ENCODE data around the gene MINDY2. TPM values are rescaled to one million over a fixed set of nuclear protein-coding genes. Genes with fewer than 3 reads are reported as not detected.

Gene MINDY2
- total and polyA plus RNA-seq, 4 donors = 1.5 to 7.0 (median 5.1) TPM

DNA sequence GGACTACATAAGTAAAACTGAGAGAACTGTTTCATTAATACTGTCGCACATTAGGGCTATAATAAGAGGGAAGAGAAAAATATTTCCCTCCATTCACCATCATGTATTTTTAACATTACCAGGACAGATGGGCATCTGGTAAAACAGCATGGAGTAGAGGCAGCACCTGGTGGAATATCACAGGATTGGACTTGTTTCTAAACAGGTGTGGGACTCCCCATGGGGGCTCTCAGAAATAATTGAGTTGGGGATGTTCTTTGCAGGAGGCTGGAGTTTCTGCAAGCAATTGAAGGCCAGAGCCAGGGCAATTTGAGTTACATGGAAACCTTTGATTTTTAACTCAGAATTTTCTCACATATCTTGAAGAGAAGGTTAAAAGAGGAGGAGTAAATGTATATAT lies 8.4 kb upstream of the MINDY2 start (continued):
- TF ChIP-seq, protein P1, sequence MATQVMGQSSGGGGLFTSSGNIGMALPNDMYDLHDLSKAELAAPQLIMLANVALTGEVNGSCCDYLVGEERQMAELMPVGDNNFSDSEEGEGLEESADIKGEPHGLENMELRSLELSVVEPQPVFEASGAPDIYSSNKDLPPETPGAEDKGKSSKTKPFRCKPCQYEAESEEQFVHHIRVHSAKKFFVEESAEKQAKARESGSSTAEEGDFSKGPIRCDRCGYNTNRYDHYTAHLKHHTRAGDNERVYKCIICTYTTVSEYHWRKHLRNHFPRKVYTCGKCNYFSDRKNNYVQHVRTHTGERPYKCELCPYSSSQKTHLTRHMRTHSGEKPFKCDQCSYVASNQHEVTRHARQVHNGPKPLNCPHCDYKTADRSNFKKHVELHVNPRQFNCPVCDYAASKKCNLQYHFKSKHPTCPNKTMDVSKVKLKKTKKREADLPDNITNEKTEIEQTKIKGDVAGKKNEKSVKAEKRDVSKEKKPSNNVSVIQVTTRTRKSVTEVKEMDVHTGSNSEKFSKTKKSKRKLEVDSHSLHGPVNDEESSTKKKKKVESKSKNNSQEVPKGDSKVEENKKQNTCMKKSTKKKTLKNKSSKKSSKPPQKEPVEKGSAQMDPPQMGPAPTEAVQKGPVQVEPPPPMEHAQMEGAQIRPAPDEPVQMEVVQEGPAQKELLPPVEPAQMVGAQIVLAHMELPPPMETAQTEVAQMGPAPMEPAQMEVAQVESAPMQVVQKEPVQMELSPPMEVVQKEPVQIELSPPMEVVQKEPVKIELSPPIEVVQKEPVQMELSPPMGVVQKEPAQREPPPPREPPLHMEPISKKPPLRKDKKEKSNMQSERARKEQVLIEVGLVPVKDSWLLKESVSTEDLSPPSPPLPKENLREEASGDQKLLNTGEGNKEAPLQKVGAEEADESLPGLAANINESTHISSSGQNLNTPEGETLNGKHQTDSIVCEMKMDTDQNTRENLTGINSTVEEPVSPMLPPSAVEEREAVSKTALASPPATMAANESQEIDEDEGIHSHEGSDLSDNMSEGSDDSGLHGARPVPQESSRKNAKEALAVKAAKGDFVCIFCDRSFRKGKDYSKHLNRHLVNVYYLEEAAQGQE (IDR thresholded peaks at IDR 0.05) = no peak
- no peak for TF ChIP-seq HNF4G (IDR thresholded peaks at IDR 0.05)

DNA sequence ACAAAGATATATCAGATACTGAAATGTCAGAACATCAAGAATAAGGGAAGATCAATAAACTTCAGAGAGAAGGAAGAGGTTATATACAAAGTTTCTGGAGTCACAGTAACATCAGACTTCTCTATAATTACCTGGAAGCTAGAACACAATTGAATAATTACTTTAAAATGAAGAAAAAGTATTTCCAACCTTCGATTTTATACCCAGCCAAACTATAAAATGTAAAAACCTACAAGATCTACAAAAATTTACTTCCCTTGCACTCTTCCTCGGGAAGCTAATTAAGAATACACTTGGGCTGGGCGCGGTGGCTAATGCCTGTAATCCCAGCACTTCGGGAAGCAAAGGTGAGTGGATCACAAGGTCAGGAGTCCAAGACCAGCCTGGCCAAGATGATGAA lies 6.6 kb upstream of the MINDY2 start:
- DNase-seq (ENCODE audit: low spot score) = no peak
- Histone ChIP-seq H3K4me3 (ENCODE audit: low read depth in 1 of 3, low read length in 3 of 3) (no peak overlapping the region), H3K4me1 (ENCODE audit: control insufficient read depth in 4 of 4, insufficient read depth in 4 of 4, low read length in 3 of 4) (no peaks in the 10 kb centered on the region), H3K27me3 (ENCODE audit: control insufficient read depth in 4 of 4, insufficient read depth in 4 of 4, low read length in 3 of 4) (no peaks in the 10 kb centered on the region), H3K27ac (ENCODE audit: low read depth in 1 of 2, low read length in 2 of 2) (no peak overlapping the region), H3K9ac (ENCODE audit: low read depth in 1 of 2, low read length in 2 of 2) (no peak overlapping the region), H3K36me3 (ENCODE audit: control insufficient read depth in 4 of 4, insufficient read depth in 3 of 4, low read depth in 1 of 4, low read length in 3 of 4) (no peaks in the 10 kb centered on the region), H3K9me3 (ENCODE audit: control insufficient read depth in 4 of 4, low read length in 3 of 4) (peaks cover 0 to 2% (median 0%) of the 10 kb centered on the region in 4 donors)
- 92% methylated on average over 5 of the region's 5 CpGs for WGBS
- TF ChIP-seq RAD21 (IDR thresholded peaks at IDR 0.05) (no peak), HNF4G (IDR thresholded peaks at IDR 0.05) (no peak), FOXA1 (IDR thresholded peaks at IDR 0.05) (no peak)

DNA sequence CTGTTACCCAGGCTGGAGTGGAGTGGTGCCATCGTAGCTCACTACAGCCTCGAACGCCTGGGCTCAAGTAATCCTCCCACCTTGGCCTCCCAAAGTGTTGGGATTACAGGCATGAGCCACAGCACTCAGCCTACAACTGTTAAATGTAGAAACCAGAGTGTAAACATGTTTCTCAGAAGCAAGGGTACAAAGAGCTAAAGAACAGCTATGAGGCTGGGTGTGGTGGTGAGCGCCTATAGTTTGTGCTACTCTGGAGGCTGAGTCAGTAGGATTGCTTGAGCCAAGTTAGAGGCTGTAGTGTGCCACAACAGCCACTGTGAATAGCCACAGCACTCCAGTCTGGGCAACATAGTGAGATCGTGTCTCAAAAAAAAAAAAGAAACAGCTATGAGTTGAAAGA lies 4.8 kb upstream of the MINDY2 start:
- Histone ChIP-seq H3K4me3 (ENCODE audit: low read depth in 1 of 3, low read length in 3 of 3) (no peak overlapping the region), H3K27me3 (ENCODE audit: control insufficient read depth in 4 of 4, insufficient read depth in 4 of 4, low read length in 3 of 4) (no peaks in the 10 kb centered on the region), H3K9me3 (ENCODE audit: control insufficient read depth in 4 of 4, low read length in 3 of 4) (peaks cover 0 to 2% (median 0%) of the 10 kb centered on the region in 4 donors), H3K27ac (ENCODE audit: low read depth in 1 of 2, low read length in 2 of 2) (no peak overlapping the region), H3K36me3 (ENCODE audit: control insufficient read depth in 4 of 4, insufficient read depth in 3 of 4, low read depth in 1 of 4, low read length in 3 of 4) (no peaks in the 10 kb centered on the region), H3K4me1 (ENCODE audit: control insufficient read depth in 4 of 4, insufficient read depth in 4 of 4, low read length in 3 of 4) (peaks cover 0 to 8% (median 7%) of the 10 kb centered on the region in 4 donors), H3K9ac (ENCODE audit: low read depth in 1 of 2, low read length in 2 of 2) (no peak overlapping the region)
- TF ChIP-seq, protein P1 (IDR thresholded peaks at IDR 0.05) = no peak
- TF ChIP-seq, protein P2, sequence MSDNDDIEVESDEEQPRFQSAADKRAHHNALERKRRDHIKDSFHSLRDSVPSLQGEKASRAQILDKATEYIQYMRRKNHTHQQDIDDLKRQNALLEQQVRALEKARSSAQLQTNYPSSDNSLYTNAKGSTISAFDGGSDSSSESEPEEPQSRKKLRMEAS (IDR thresholded peaks at IDR 0.05) = no peak
- TF ChIP-seq FOXA2 (IDR thresholded peaks at IDR 0.05) (no peak), YY1 (IDR thresholded peaks at IDR 0.05) (no peak), NR2F2 (IDR thresholded peaks at IDR 0.05) (no peak), GABPA (IDR thresholded peaks at IDR 0.05 in 1 of 2, conservative IDR thresholded peaks at IDR 0.05 in 1 of 2) (no peak), RXRA (IDR thresholded peaks at IDR 0.05) (no peak), TAF1 (conservative IDR thresholded peaks at IDR 0.05) (no peak), EGR1 (IDR thresholded peaks at IDR 0.05; ENCODE audit: low read depth in 2 of 2) (no peak), FOXA1 (IDR thresholded peaks at IDR 0.05) (no peak), JUND (IDR thresholded peaks at IDR 0.05) (no peak), HNF4G (IDR thresholded peaks at IDR 0.05) (no peak), SP1 (IDR thresholded peaks at IDR 0.05) (no peak), HNF4A (conservative IDR thresholded peaks at IDR 0.05) (no peak), RAD21 (IDR thresholded peaks at IDR 0.05) (no peak)
- TF ChIP-seq, protein P3, sequence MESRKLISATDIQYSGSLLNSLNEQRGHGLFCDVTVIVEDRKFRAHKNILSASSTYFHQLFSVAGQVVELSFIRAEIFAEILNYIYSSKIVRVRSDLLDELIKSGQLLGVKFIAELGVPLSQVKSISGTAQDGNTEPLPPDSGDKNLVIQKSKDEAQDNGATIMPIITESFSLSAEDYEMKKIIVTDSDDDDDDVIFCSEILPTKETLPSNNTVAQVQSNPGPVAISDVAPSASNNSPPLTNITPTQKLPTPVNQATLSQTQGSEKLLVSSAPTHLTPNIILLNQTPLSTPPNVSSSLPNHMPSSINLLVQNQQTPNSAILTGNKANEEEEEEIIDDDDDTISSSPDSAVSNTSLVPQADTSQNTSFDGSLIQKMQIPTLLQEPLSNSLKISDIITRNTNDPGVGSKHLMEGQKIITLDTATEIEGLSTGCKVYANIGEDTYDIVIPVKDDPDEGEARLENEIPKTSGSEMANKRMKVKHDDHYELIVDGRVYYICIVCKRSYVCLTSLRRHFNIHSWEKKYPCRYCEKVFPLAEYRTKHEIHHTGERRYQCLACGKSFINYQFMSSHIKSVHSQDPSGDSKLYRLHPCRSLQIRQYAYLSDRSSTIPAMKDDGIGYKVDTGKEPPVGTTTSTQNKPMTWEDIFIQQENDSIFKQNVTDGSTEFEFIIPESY (IDR thresholded peaks at IDR 0.05) = no peak
- TF ChIP-seq, protein P4, sequence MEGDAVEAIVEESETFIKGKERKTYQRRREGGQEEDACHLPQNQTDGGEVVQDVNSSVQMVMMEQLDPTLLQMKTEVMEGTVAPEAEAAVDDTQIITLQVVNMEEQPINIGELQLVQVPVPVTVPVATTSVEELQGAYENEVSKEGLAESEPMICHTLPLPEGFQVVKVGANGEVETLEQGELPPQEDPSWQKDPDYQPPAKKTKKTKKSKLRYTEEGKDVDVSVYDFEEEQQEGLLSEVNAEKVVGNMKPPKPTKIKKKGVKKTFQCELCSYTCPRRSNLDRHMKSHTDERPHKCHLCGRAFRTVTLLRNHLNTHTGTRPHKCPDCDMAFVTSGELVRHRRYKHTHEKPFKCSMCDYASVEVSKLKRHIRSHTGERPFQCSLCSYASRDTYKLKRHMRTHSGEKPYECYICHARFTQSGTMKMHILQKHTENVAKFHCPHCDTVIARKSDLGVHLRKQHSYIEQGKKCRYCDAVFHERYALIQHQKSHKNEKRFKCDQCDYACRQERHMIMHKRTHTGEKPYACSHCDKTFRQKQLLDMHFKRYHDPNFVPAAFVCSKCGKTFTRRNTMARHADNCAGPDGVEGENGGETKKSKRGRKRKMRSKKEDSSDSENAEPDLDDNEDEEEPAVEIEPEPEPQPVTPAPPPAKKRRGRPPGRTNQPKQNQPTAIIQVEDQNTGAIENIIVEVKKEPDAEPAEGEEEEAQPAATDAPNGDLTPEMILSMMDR (IDR thresholded peaks at IDR 0.05; ENCODE audit: low read depth, low read length, missing input control) = no peak
- TF ChIP-seq, protein P5, sequence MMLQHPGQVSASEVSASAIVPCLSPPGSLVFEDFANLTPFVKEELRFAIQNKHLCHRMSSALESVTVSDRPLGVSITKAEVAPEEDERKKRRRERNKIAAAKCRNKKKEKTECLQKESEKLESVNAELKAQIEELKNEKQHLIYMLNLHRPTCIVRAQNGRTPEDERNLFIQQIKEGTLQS (IDR thresholded peaks at IDR 0.05) = no peak
- DNase-seq (ENCODE audit: low spot score) = no peak
- WGBS = 87% methylated on average over 5 of the region's 5 CpGs

Measured in liver (tissue), 9 donors.